AG09309 (cell line): ENCODE data around the gene SIGMAR1.
"Not testable (repeated sequence)": the region's sequence is repeated elsewhere in the genome, so short reads cannot be mapped to it uniquely, and the experiment has no call there.

ENCODE experiments used
- DNase-seq: peaks from one replicate; pipeline ENCODE4 v3.0.0-alpha.2; 2010; ENCODE audit warnings: low read depth
- H3K4me3 ChIP-seq: 2 replicates; pipeline ENCODE4 v1.5.1; 2011; ENCODE audit warnings: mild to moderate bottlenecking, low read depth, low read length, moderate library complexity; ENCODE audit not compliant: control insufficient read depth
- TF ChIP-seq, protein P1 (sequence below): IDR thresholded peaks from 2 replicates; pipeline ENCODE4 v1.5.1; 2011; ENCODE audit warnings: mild to moderate bottlenecking, low read depth, low read length, inconsistent platforms; ENCODE audit not compliant: insufficient read depth, control insufficient read depth; ENCODE audit errors: missing control alignments

The SIGMAR1 gene

GRCh38 chr9:34644766-34645314, 7.3 kb upstream of the SIGMAR1 start:
- DNase-seq: no peak
- TF ChIP-seq, protein P1, sequence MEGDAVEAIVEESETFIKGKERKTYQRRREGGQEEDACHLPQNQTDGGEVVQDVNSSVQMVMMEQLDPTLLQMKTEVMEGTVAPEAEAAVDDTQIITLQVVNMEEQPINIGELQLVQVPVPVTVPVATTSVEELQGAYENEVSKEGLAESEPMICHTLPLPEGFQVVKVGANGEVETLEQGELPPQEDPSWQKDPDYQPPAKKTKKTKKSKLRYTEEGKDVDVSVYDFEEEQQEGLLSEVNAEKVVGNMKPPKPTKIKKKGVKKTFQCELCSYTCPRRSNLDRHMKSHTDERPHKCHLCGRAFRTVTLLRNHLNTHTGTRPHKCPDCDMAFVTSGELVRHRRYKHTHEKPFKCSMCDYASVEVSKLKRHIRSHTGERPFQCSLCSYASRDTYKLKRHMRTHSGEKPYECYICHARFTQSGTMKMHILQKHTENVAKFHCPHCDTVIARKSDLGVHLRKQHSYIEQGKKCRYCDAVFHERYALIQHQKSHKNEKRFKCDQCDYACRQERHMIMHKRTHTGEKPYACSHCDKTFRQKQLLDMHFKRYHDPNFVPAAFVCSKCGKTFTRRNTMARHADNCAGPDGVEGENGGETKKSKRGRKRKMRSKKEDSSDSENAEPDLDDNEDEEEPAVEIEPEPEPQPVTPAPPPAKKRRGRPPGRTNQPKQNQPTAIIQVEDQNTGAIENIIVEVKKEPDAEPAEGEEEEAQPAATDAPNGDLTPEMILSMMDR: no peak
- H3K4me3 ChIP-seq: no peak overlapping the region

- no peak for DNase-seq
- TF ChIP-seq, protein P1: no peak
- no peak overlapping the region for H3K4me3 ChIP-seq
Measured at GRCh38 chr9:34642679-34643078, 5.1 kb upstream of the SIGMAR1 start.

DNA sequence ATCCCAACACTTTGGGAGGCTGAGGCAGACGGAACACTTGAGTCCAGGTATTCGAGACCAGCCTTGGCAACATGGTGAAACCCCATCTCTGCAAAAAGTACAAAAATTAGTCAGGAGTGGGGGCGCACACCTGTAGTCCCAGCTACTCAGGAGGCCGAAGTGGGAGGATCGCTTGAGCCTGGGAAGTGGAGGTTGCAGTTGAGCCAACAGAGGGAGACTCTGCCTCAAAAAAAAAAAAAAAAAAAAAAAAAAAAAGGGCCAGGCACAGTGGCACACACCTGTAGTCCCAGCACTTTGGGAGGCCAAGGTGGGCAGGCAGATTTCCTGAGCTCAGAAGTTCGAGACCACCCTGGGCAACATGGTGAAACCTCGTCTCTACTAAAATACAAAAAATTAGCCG, 1.7 kb upstream of the SIGMAR1 start:
- not testable (repeated sequence) for DNase-seq, H3K4me3 ChIP-seq

DNA sequence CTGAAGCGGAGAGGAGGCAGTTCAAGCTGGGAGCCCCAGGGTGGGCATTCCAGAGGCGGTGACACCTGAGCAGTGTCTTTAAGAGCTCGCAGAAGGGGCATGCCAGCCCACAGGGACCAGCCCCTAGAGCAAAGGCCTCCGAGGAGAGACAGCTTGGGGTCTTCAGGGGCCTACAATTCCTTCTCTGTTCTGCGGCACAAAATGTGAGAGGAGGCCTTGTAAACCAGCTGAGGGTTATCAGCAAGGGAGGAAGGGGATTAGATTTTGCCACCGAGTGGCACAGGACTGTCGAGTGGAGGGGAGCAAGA, 505 bp upstream of the SIGMAR1 start:
- peak overlapping the region; percentile 93 for H3K4me3 ChIP-seq
- no peak for DNase-seq

GRCh38 chr9:34636791-34637355, 714 bp downstream of the SIGMAR1 start:
- no peak for DNase-seq
- peak overlapping the region; percentile 93 for H3K4me3 ChIP-seq
- TF ChIP-seq, protein P1: no peak

More for the DNA sequence above, 505 bp upstream of the SIGMAR1 start:
- TF ChIP-seq, protein P1: no peak

- TF ChIP-seq, protein P1: no peak
- H3K4me3 ChIP-seq: no peak overlapping the region
- no peak for DNase-seq
Measured at GRCh38 chr9:34635556-34635955, 2.0 kb downstream of the SIGMAR1 start.

DNA sequence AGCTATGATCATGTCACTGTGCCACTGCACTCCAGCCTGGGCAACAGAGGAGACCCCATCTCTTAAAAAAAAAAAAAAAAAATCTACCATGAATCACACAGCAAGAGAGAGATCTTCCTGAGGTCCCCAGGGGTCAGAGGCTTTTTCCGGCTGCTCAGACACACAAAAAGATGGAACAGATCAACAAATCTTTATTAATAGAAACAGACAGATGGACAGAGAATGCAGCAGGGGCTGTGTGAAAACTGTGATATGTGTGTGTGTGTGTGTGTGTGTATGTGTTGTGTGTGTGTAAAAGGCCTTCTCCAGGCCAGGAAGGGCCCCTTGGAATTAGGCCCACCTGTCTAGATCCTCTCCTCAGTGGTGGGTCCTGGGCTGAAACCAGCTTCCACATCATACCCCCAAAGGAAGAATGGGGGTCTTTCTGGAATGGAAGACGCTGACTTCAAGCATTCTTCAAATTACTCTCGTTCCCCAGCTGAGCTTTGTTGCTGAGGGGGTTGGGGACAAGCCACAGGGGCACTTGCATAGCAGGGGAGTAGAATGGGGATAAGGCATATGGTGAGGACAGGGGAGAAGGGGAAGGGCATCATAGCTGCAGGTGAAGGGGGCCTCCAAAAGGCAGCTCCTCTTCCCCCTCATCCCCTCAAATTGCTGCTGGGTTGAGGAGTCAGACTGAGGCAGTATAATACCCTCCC, 2.9 kb downstream of the SIGMAR1 start:
- TF ChIP-seq, protein P1: no peak
- no peak overlapping the region for H3K4me3 ChIP-seq
- no peak for DNase-seq
